Stomach (tissue), 4 donors: ENCODE data around the gene CA11.

Source experiments
- CTCF ChIP-seq, 7 experiments: fragments of 450-650 bp in 4 of 7; fragments of 200-600 bp in 3 of 7; sonication (generic) in 3 of 7; IDR thresholded peaks; one replicate each; pipeline ENCODE4 v1.5.1; 2016 to 2019; ENCODE audit warnings: antibody characterized with exemption in 7 of 7, control low read depth in 2 of 7, mild to moderate bottlenecking in 1 of 7
- EP300 ChIP-seq: sonication (generic); formaldehyde crosslinking; IDR thresholded peaks from one replicate; pipeline ENCODE4 v1.6.1; 2017; ENCODE audit warnings: antibody characterized with exemption
- POLR2A ChIP-seq, 4 donors: fragments of 450-650 bp; IDR thresholded peaks; one replicate each; pipeline ENCODE4 v1.6.1; 2016; ENCODE audit warnings: antibody characterized with exemption in 4 of 4, control low read depth in 2 of 4, mild to moderate bottlenecking in 1 of 4, moderate library complexity in 1 of 4
- POLR2AphosphoS5 ChIP-seq, 3 donors: sonication (generic); formaldehyde crosslinking; IDR thresholded peaks; one replicate each; pipeline ENCODE4 v1.6.1; 2016; ENCODE audit warnings: antibody characterized with exemption in 3 of 3

GRCh38 chr19:48609571-48610108 lies 36.3 kb downstream of the CA11 start:
- TF ChIP-seq CTCF (IDR thresholded peaks at IDR 0.05) (no peak), POLR2A (IDR thresholded peaks at IDR 0.05) (no peak), EP300 (no peak), POLR2AphosphoS5 (IDR thresholded peaks at IDR 0.05) (no peak)
